Endothelial cell of umbilical vein (primary cell): ENCODE data around the gene SRGAP3. TPM values are rescaled to one million over a fixed set of nuclear protein-coding genes. Genes with fewer than 3 reads are reported as not detected.

Experiments used
- BruUV-seq: library from RNA; stranded (reverse); fragments of 400-500 nt; replicated peaks from 2 replicates; lab custom pipeline; 2021; lab: Mats Ljungman, UMichigan
- CTCF ChIA-PET: fragments of 300-600, 350-600 bp; sonication (Branson Sonifier 250); formaldehyde crosslinking; loops from one replicate; lab custom pipeline; 2021; ENCODE audit warnings: antibody characterized with exemption, inconsistent platforms; lab: Charles Lee
- POLR2A ChIA-PET: fragments of 300-600, 350-600 bp; sonication (Branson Sonifier 250); formaldehyde crosslinking; loops from one replicate; lab custom pipeline; 2021; ENCODE audit warnings: antibody characterized with exemption, inconsistent platforms; lab: Charles Lee
- DNase-seq: peaks from one replicate; pipeline ENCODE4 v3.0.0-alpha.2; 2011; ENCODE audit warnings: low read depth, low spot score
- FAIRE-seq: peaks from 2 replicates; lab custom pipeline; 2011; peaks lifted over from hg19 to GRCh38; lab: Jason Lieb, UNC
- H2AFZ ChIP-seq: 2 replicates; pipeline ENCODE4 v1.6.0; 2012; ENCODE audit warnings: low read depth, low read length, control low read depth, inconsistent platforms
- H3K27ac ChIP-seq: 2 replicates; pipeline ENCODE4 v1.5.1; 2011; ENCODE audit warnings: low read depth, mild to moderate bottlenecking, control low read depth, low read length, moderate library complexity; ENCODE audit not compliant: insufficient read depth
- H3K27me3 ChIP-seq, 2 experiments: 2 replicates each; pipeline versions ENCODE4 v1.6.0 to v1.6.1; 2011; ENCODE audit warnings: low read length in 2 of 2, mixed read lengths in 1 of 2; ENCODE audit not compliant: control insufficient read depth in 2 of 2, insufficient read depth in 2 of 2
- H3K36me3 ChIP-seq, 2 experiments: 2 replicates in 1 of 2; 3 replicates in 1 of 2; pipeline ENCODE4 v1.5.1; 2011; ENCODE audit warnings: low read length in 2 of 2, mild to moderate bottlenecking in 1 of 2, moderate library complexity in 1 of 2; ENCODE audit not compliant: control insufficient read depth in 2 of 2, insufficient read depth in 2 of 2; ENCODE audit errors: extremely low read depth in 1 of 2
- H3K4me1 ChIP-seq: 3 replicates; pipeline ENCODE4 v1.5.1; 2011; ENCODE audit warnings: mild to moderate bottlenecking, low read length; ENCODE audit not compliant: control insufficient read depth, insufficient read depth; ENCODE audit errors: extremely low read depth
- H3K4me2 ChIP-seq: 2 replicates; pipeline ENCODE4 v1.6.1; 2011; ENCODE audit warnings: low read length, control low read depth, mixed read lengths; ENCODE audit not compliant: insufficient read depth
- H3K4me3 ChIP-seq, 3 experiments: fragments of 200-600 bp in 1 of 3; sonication (generic), shearing (Covaris generic) in 1 of 3; replicated peaks in 1 of 3; 2 replicates each; pipeline ENCODE4 v1.5.1; 2011 to 2016; ENCODE audit warnings: control low read depth in 3 of 3, low read length in 3 of 3, mild to moderate bottlenecking in 2 of 3, inconsistent platforms in 1 of 3, low read depth in 1 of 3, moderate library complexity in 1 of 3; ENCODE audit not compliant: insufficient read depth in 1 of 3
- H3K79me2 ChIP-seq: 2 replicates; pipeline ENCODE4 v1.6.0; 2012; ENCODE audit warnings: low read length, inconsistent platforms; ENCODE audit not compliant: control insufficient read depth, insufficient read depth
- H3K9ac ChIP-seq: replicated peaks from 2 replicates; pipeline ENCODE3; 2011; ENCODE audit warnings: low read length, control low read depth; ENCODE audit not compliant: insufficient read depth; ENCODE audit errors: extremely low read depth
- H3K9me1 ChIP-seq: replicated peaks from 3 replicates; pipeline ENCODE4 v1.6.0; 2011; ENCODE audit warnings: mild to moderate bottlenecking, low read length; ENCODE audit not compliant: control insufficient read depth, insufficient read depth; ENCODE audit errors: extremely low read depth
- H3K9me3 ChIP-seq: replicated peaks from 2 replicates; pipeline ENCODE4 v1.5.1; 2012; ENCODE audit warnings: low read length, inconsistent platforms; ENCODE audit not compliant: control insufficient read depth, insufficient read depth
- H4K20me1 ChIP-seq: replicated peaks from 2 replicates; pipeline ENCODE3; 2011; ENCODE audit warnings: mild to moderate bottlenecking, low read length; ENCODE audit not compliant: control insufficient read depth, insufficient read depth; ENCODE audit errors: extremely low read depth
- CTCF ChIP-seq, 2 donors: IDR thresholded peaks; 1 replicate in 1 of 2; 2 replicates in 1 of 2; pipeline ENCODE4 v1.5.1; 2011; ENCODE audit warnings: low read length in 2 of 2, mild to moderate bottlenecking in 2 of 2, moderate library complexity in 2 of 2, control low read depth in 1 of 2, inconsistent platforms in 1 of 2, low read depth in 1 of 2; ENCODE audit not compliant: insufficient read depth in 1 of 2; ENCODE audit errors: extremely low read depth in 1 of 2
- EZH2 ChIP-seq: IDR thresholded peaks from 2 replicates; pipeline ENCODE4 v1.6.1; 2012; ENCODE audit warnings: borderline replicate concordance, low read depth, mild to moderate bottlenecking, moderate library complexity, low read length, inconsistent platforms; ENCODE audit not compliant: severe bottlenecking
- FOS ChIP-seq: IDR thresholded peaks from 2 replicates; pipeline ENCODE4 v1.6.1; 2011; ENCODE audit warnings: mild to moderate bottlenecking, low read length, moderate library complexity, borderline replicate concordance; ENCODE audit not compliant: insufficient read depth
- GATA2 ChIP-seq: IDR thresholded peaks from 2 replicates; pipeline ENCODE4 v1.7.0; 2011; ENCODE audit warnings: low read depth, mild to moderate bottlenecking, moderate library complexity, mixed read lengths, low read length; ENCODE audit not compliant: insufficient read length, insufficient read depth
- JUN ChIP-seq: IDR thresholded peaks from 2 replicates; pipeline ENCODE4 v1.6.1; 2011; ENCODE audit warnings: borderline replicate concordance, low read depth; ENCODE audit not compliant: insufficient read length, insufficient read depth
- MAX ChIP-seq: IDR thresholded peaks from 2 replicates; pipeline ENCODE4 v1.6.1; 2011; ENCODE audit not compliant: insufficient read depth, insufficient read length
- MYC ChIP-seq: IDR thresholded peaks from one replicate; pipeline ENCODE4 v1.6.1; 2011; ENCODE audit warnings: mild to moderate bottlenecking, low read depth, low read length
- POLR2A ChIP-seq: IDR thresholded peaks from 2 replicates; pipeline ENCODE4 v1.6.1; 2012; ENCODE audit warnings: low read depth, mild to moderate bottlenecking, control low read depth, low read length
- POLR2AphosphoS5 ChIP-seq: IDR thresholded peaks from 2 replicates; pipeline ENCODE4 v1.6.1; 2012; ENCODE audit warnings: low read depth, mild to moderate bottlenecking, control low read depth, low read length, moderate library complexity; ENCODE audit not compliant: insufficient read depth
- dilution Hi-C: fragments of 300-500 bp; cut with MboI; formaldehyde crosslinking; loops from one replicate; pipeline ENCODE4 v1.15.0; 2019; ENCODE audit warnings: low sequenced_read_pairs; ENCODE audit not compliant: extremely low pct_ligation_motif_present
- intact Hi-C: fragments of 100-400 bp; cut with micrococcal nuclease; formaldehyde crosslinking; loops from one replicate; pipeline ENCODE4 v1.10.0; 2022
- polyA plus RNA-seq, 4 experiments: library from polyadenylated mRNA; depleted of rRNA in 3 of 4; stranded (reverse) in 3 of 4; unstranded in 1 of 4; fragments of >200 nt; gene quantifications; 2 replicates each; pipeline versions ENCODE4 v1.2.1 to v1.2.3, GENCODE V29; 2011 to 2012; ENCODE audit warnings: missing spikeins in 1 of 4
- total RNA-seq: library from RNA; stranded (reverse); gene quantifications from 2 replicates; pipeline ENCODE4 v1.2.3, GENCODE V29; 2021

Gene SRGAP3
- total and polyA plus RNA-seq, 2 donors (not counting 3 experiments of a cell fraction or from before 2014, with no cell fraction given) = 0.06 TPM; not detected in 1

GRCh38 chr3:9193633-9194195 lies 55.7 kb downstream of the SRGAP3 start:
- Histone ChIP-seq H3K36me3 (no peaks in the 10 kb centered on the region), H4K20me1 (no peaks in the 10 kb centered on the region), H3K27me3 (no peaks in the 10 kb centered on the region), H3K27ac (no peak overlapping the region), H3K79me2 (no peaks in the 10 kb centered on the region), H2AFZ (no peak overlapping the region), H3K9me3 (no peaks in the 10 kb centered on the region), H3K4me2 (no peak overlapping the region), H3K9ac (no peak overlapping the region), H3K4me3 (no peak overlapping the region), H3K9me1 (no peaks in the 10 kb centered on the region), H3K4me1 (no peaks in the 10 kb centered on the region)
- no peak for TF ChIP-seq POLR2AphosphoS5
- no peak for TF ChIP-seq JUN
- no peak for TF ChIP-seq MYC
- no peak for TF ChIP-seq EZH2
- no peak for TF ChIP-seq MAX
- no peak for TF ChIP-seq GATA2
- no peak for TF ChIP-seq FOS
- no peak for DNase-seq
- no TSS peak for BruUV-seq
- CTCF ChIA-PET = no interaction called here
- dilution Hi-C loops (no loop called here), intact Hi-C loops (no loop called here)
- POLR2A ChIA-PET = no interaction called here
- FAIRE-seq = no peak

- no peaks in the 10 kb centered on the region for H4K20me1 ChIP-seq
- dilution Hi-C loops = no loop called here
- TF ChIP-seq MYC = no peak
- TF ChIP-seq POLR2AphosphoS5 = no peak
- TF ChIP-seq GATA2 = no peak
- TF ChIP-seq EZH2 = no peak
- TF ChIP-seq MAX = no peak
- no peak for TF ChIP-seq POLR2A
- TF ChIP-seq CTCF (IDR thresholded peaks at IDR 0.05; ENCODE audit: extremely low read depth in 1 of 2, insufficient read depth in 1 of 2, low read depth in 1 of 2, low read length in 2 of 2) = no peak
- no peak for TF ChIP-seq JUN
- TF ChIP-seq FOS = no peak
- H3K9ac ChIP-seq = no peak overlapping the region
- ChIA-PET CTCF (no interaction called here), POLR2A (no interaction called here)
- no peaks in the 10 kb centered on the region for H3K79me2 ChIP-seq
- H3K4me3 ChIP-seq = no peak overlapping the region
- BruUV-seq = no TSS peak
- no peak overlapping the region for H3K4me2 ChIP-seq
- H3K36me3 ChIP-seq = no peaks in the 10 kb centered on the region
- H3K9me3 ChIP-seq = no peaks in the 10 kb centered on the region
- no peaks in the 10 kb centered on the region for H3K4me1 ChIP-seq
- FAIRE-seq = no peak
- no peak for DNase-seq
- H3K27ac ChIP-seq = no peak overlapping the region
- no peaks in the 10 kb centered on the region for H3K27me3 ChIP-seq
- intact Hi-C loops = no loop called here
- H3K9me1 ChIP-seq = no peaks in the 10 kb centered on the region
- no peak overlapping the region for H2AFZ ChIP-seq
Measured at GRCh38 chr3:9193211-9193610, 56.2 kb downstream of the SRGAP3 start.
